ENCODE results near the gene C22orf23.

The C22orf23 gene

DNA sequence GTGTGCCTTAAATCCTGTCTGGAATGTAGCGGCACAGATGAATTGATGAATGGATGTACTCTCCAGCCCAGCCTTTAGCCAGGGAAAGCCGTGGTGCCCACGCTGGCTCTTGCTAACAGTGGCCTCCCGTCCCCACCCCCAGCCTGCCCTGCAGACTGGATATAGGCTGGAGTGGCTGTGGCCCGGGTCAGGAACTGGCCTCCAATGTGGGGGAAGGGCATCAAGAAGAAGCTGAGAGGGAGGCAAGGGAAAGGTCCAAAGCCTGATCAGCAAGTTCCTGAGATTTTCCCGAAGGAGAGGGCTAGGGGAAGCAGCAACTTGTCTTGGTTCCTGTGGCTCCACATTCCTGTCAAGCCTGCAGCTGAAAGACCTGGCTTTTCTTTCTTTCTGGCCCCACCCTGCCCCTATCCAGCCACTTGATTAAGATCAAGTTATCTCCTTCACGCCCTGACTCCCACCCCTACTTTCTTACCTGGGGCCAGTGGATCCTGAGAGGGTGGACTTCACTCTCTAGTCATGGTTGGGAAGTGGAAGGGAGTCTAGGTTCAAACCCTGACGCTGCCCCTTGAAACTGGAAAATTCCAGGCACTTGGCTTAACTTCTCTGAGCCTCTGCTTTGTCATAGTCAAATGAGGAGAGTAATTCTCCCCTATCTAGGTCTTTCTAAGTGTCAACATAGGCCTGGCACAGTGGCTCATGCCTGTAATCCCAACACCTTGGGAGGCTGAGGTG is 58.3 kb downstream of the C22orf23 start:
- ChIA-PET POLR2A (interaction anchor here (0.5 to 0.6 kb wide), 2 partner anchors 67 to 275 kb away, joined by 5 read pairs; no protein-coding TSS in a partner anchor), CTCF (interaction anchor here (0.6 to 5.0 kb wide), 3 partner anchors 8 to 32 kb away, joined by 3 to 26 read pairs (median 6); no protein-coding TSS in a partner anchor)
- peak overlapping the region; percentile 57; the same call in 1 of the 2 replicates for H3K27ac ChIP-seq (ENCODE audit: extremely low read depth, low read depth, low read length)
- H3K4me1 ChIP-seq (ENCODE audit: control insufficient read depth, insufficient read depth, low read length), result no peaks in the 10 kb centered on the region
- H3K36me3 ChIP-seq (ENCODE audit: control insufficient read depth in 2 of 2, insufficient read depth in 1 of 2, low read length in 2 of 2), result peaks cover 11 to 23% of the 10 kb centered on the region in 2 experiments; a peak in 2 of 3 replicates
- TF ChIP-seq ZNF311 (tag by site-specific recombination; IDR thresholded peaks at IDR 0.05; ENCODE audit: borderline replicate concordance), result no peak
- TF ChIP-seq, protein P1, sequence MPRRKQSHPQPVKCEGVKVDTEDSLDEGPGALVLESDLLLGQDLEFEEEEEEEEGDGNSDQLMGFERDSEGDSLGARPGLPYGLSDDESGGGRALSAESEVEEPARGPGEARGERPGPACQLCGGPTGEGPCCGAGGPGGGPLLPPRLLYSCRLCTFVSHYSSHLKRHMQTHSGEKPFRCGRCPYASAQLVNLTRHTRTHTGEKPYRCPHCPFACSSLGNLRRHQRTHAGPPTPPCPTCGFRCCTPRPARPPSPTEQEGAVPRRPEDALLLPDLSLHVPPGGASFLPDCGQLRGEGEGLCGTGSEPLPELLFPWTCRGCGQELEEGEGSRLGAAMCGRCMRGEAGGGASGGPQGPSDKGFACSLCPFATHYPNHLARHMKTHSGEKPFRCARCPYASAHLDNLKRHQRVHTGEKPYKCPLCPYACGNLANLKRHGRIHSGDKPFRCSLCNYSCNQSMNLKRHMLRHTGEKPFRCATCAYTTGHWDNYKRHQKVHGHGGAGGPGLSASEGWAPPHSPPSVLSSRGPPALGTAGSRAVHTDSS (tag by site-specific recombination; IDR thresholded peaks at IDR 0.05), result no peak
- TF ChIP-seq, protein P2, sequence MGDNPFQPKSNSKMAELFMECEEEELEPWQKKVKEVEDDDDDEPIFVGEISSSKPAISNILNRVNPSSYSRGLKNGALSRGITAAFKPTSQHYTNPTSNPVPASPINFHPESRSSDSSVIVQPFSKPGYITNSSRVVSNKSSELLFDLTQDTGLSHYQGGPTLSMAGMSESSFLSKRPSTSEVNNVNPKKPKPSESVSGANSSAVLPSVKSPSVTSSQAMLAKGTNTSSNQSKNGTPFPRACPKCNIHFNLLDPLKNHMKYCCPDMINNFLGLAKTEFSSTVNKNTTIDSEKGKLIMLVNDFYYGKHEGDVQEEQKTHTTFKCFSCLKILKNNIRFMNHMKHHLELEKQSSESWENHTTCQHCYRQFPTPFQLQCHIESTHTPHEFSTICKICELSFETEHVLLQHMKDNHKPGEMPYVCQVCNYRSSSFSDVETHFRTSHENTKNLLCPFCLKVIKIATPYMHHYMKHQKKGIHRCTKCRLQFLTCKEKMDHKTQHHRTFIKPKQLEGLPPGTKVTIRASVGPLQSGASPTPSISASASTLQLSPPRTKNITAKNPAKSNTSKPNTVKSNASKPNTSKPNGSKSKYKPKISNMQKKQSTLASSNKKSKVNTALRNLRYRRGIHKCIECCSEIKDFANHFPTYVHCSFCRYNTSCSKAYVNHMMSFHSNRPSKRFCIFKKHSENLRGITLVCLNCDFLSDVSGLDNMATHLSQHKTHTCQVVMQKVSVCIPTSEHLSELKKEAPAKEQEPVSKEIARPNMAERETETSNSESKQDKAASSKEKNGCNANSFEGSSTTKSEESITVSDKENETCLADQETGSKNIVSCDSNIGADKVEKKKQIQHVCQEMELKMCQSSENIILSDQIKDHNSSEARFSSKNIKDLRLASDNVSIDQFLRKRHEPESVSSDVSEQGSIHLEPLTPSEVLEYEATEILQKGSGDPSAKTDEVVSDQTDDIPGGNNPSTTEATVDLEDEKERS (tag by site-specific recombination; IDR thresholded peaks at IDR 0.05), result no peak
- TF ChIP-seq, protein P3, sequence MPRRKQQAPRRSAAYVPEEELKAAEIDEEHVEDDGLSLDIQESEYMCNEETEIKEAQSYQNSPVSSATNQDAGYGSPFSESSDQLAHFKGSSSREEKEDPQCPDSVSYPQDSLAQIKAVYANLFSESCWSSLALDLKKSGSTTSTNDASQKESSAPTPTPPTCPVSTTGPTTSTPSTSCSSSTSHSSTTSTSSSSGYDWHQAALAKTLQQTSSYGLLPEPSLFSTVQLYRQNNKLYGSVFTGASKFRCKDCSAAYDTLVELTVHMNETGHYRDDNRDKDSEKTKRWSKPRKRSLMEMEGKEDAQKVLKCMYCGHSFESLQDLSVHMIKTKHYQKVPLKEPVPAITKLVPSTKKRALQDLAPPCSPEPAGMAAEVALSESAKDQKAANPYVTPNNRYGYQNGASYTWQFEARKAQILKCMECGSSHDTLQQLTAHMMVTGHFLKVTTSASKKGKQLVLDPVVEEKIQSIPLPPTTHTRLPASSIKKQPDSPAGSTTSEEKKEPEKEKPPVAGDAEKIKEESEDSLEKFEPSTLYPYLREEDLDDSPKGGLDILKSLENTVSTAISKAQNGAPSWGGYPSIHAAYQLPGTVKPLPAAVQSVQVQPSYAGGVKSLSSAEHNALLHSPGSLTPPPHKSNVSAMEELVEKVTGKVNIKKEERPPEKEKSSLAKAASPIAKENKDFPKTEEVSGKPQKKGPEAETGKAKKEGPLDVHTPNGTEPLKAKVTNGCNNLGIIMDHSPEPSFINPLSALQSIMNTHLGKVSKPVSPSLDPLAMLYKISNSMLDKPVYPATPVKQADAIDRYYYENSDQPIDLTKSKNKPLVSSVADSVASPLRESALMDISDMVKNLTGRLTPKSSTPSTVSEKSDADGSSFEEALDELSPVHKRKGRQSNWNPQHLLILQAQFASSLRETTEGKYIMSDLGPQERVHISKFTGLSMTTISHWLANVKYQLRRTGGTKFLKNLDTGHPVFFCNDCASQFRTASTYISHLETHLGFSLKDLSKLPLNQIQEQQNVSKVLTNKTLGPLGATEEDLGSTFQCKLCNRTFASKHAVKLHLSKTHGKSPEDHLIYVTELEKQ (tag by site-specific recombination; IDR thresholded peaks at IDR 0.05; ENCODE audit: borderline replicate concordance), result no peak
- TF ChIP-seq KLF9 (tag by site-specific recombination; IDR thresholded peaks at IDR 0.05; ENCODE audit: low read depth), result no peak
- no peak for TF ChIP-seq ZNF777 (tag by site-specific recombination; IDR thresholded peaks at IDR 0.05; ENCODE audit: borderline replicate concordance)
- TF ChIP-seq ZNF544 (tag by site-specific recombination; IDR thresholded peaks at IDR 0.05), result no peak
- TF ChIP-seq ZNF24 (tag by site-specific recombination; IDR thresholded peaks at IDR 0.05), result no peak
- no peak for TF ChIP-seq ZNF138 (tag by site-specific recombination; IDR thresholded peaks at IDR 0.05; ENCODE audit: borderline replicate concordance)
- TF ChIP-seq, protein P4, sequence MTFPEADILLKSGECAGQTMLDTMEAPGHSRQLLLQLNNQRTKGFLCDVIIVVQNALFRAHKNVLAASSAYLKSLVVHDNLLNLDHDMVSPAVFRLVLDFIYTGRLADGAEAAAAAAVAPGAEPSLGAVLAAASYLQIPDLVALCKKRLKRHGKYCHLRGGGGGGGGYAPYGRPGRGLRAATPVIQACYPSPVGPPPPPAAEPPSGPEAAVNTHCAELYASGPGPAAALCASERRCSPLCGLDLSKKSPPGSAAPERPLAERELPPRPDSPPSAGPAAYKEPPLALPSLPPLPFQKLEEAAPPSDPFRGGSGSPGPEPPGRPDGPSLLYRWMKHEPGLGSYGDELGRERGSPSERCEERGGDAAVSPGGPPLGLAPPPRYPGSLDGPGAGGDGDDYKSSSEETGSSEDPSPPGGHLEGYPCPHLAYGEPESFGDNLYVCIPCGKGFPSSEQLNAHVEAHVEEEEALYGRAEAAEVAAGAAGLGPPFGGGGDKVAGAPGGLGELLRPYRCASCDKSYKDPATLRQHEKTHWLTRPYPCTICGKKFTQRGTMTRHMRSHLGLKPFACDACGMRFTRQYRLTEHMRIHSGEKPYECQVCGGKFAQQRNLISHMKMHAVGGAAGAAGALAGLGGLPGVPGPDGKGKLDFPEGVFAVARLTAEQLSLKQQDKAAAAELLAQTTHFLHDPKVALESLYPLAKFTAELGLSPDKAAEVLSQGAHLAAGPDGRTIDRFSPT (tag by site-specific recombination; IDR thresholded peaks at IDR 0.05), result no peak
- TF ChIP-seq, protein P5, sequence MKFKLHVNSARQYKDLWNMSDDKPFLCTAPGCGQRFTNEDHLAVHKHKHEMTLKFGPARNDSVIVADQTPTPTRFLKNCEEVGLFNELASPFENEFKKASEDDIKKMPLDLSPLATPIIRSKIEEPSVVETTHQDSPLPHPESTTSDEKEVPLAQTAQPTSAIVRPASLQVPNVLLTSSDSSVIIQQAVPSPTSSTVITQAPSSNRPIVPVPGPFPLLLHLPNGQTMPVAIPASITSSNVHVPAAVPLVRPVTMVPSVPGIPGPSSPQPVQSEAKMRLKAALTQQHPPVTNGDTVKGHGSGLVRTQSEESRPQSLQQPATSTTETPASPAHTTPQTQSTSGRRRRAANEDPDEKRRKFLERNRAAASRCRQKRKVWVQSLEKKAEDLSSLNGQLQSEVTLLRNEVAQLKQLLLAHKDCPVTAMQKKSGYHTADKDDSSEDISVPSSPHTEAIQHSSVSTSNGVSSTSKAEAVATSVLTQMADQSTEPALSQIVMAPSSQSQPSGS (tag by site-specific recombination; IDR thresholded peaks at IDR 0.05; ENCODE audit: low read depth), result no peak
- peak; percentile 37 for TF ChIP-seq ZNF341 (tag by site-specific recombination; IDR thresholded peaks at IDR 0.05; ENCODE audit: low read depth)
- TF ChIP-seq MEIS1 (CRISPR knock-in tag; IDR thresholded peaks at IDR 0.05; ENCODE audit: borderline replicate concordance), result no peak
- no peak for TF ChIP-seq KLF1 (tag by site-specific recombination; IDR thresholded peaks at IDR 0.05)
- TF ChIP-seq ZBTB20 (tag by site-specific recombination; IDR thresholded peaks at IDR 0.05), result peak; percentile 81
- TF ChIP-seq SCRT1 (tag by site-specific recombination; IDR thresholded peaks at IDR 0.05; ENCODE audit: borderline replicate concordance), result no peak
- no peak for TF ChIP-seq EGR2 (tag by site-specific recombination; IDR thresholded peaks at IDR 0.05; ENCODE audit: low read depth)
- H3K9me3 ChIP-seq (ENCODE audit: control insufficient read depth, insufficient read depth, low read depth, low read length), result no peaks in the 10 kb centered on the region
- no peak overlapping the region for H3K4me3 ChIP-seq (ENCODE audit: low read depth, low read length)
